ENCODE data around the gene CCL18.

DNA sequence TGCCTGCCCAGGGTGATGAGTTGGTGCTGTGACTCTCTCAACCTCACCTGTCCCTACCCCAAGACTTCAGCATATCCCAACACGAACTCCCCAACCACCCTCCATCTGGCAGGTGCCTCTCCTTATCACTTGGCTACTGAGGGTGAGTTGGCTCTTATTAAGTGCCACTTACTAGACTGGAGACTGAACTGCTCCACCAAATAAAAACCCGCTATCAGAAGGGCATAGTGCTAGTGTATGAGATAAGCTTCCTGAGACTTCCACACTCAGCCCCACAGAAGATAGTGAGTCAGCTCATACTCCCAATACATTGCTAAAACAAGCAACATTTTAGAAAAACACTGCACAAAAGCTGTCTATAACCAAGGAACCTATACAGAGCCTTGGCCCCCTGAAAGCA lies 16.0 kb upstream of the CCL18 start:
- no peak for TF ChIP-seq YY1 (IDR thresholded peaks at IDR 0.05; ENCODE audit: insufficient read depth, insufficient read length)
- TF ChIP-seq ZNF274 (IDR thresholded peaks at IDR 0.05; ENCODE audit: low read depth, low read length): no peak
- no peak for TF ChIP-seq SUZ12 (IDR thresholded peaks at IDR 0.05; ENCODE audit: extremely low read depth, insufficient read depth, insufficient read length)
